Activated naive CD4-positive, alpha-beta T cell treated with anti-CD3 and anti-CD28 coated beads for 36 hours (primary cell): ENCODE data around the gene LZTS2. TPM values are rescaled to one million over a fixed set of nuclear protein-coding genes. Genes with fewer than 3 reads are reported as not detected.

Source experiments
- CTCF ChIA-PET: fragments of 350-600 bp; sonication (Branson Sonifier 250); formaldehyde crosslinking; loops from one replicate; lab custom pipeline; 2021; ENCODE audit warnings: antibody characterized with exemption; lab: Charles Lee
- DNase-seq: peaks from one replicate; pipeline ENCODE4 v3.0.0-alpha.2; 2020
- H3K27ac Mint-ChIP-seq: one replicate; pipeline ENCODE4 v1.8.0; 2021; ENCODE audit warnings: mild to moderate bottlenecking, mixed read lengths
- H3K27me3 Mint-ChIP-seq: one replicate; pipeline ENCODE4 v1.8.0; 2021; ENCODE audit warnings: low read depth, mixed read lengths
- H3K36me3 Mint-ChIP-seq: one replicate; pipeline ENCODE4 v1.8.0; 2021; ENCODE audit warnings: low read depth, mixed read lengths
- H3K4me1 Mint-ChIP-seq: one replicate; pipeline ENCODE4 v1.8.0; 2021; ENCODE audit warnings: low read depth, mixed read lengths
- H3K4me3 Mint-ChIP-seq: one replicate; pipeline ENCODE4 v1.8.0; 2021; ENCODE audit warnings: mild to moderate bottlenecking, moderate library complexity, mixed read lengths
- H3K9me3 Mint-ChIP-seq: one replicate; pipeline ENCODE4 v1.8.0; 2021; ENCODE audit warnings: mixed read lengths
- intact Hi-C: fragments of 100-400 bp; cut with micrococcal nuclease; formaldehyde crosslinking; loops from one replicate; pipeline ENCODE4 v1.15.1; 2023
- total RNA-seq, 2 experiments: library from RNA; stranded (reverse); gene quantifications; one replicate each; pipeline ENCODE4 v1.2.3, GENCODE V29; 2021

The LZTS2 gene
- total RNA-seq, 2 experiments from 2014 or later: 8.3 to 8.9 TPM

GRCh38 chr10:100980711-100981110 lies 18.9 kb upstream of the LZTS2 start:
- peaks cover 2% of the 10 kb centered on the region for H3K4me1 Mint-ChIP-seq
- no peaks in the 10 kb centered on the region for H3K27me3 Mint-ChIP-seq
- H3K27ac Mint-ChIP-seq: no peak overlapping the region
- CTCF ChIA-PET: no interaction called here
- no peaks in the 10 kb centered on the region for H3K9me3 Mint-ChIP-seq
- peaks cover 4% of the 10 kb centered on the region for H3K36me3 Mint-ChIP-seq
- intact Hi-C loops: no loop called here
- no peak overlapping the region for H3K4me3 Mint-ChIP-seq
- no peak for DNase-seq

GRCh38 chr10:100981178-100981772 lies 18.3 kb upstream of the LZTS2 start:
- no peaks in the 10 kb centered on the region for H3K9me3 Mint-ChIP-seq
- H3K4me1 Mint-ChIP-seq: peaks cover 8% of the 10 kb centered on the region
- H3K4me3 Mint-ChIP-seq: no peak overlapping the region
- intact Hi-C loops: no loop called here
- no peak overlapping the region for H3K27ac Mint-ChIP-seq
- DNase-seq: no peak
- H3K36me3 Mint-ChIP-seq: peaks cover 4% of the 10 kb centered on the region
- no peaks in the 10 kb centered on the region for H3K27me3 Mint-ChIP-seq
- CTCF ChIA-PET: no interaction called here

GRCh38 chr10:100982916-100983830 lies 16.4 kb upstream of the LZTS2 start:
- CTCF ChIA-PET: interaction anchor here (1.7 kb wide), 1 partner anchor 31 kb away, joined by 6 read pairs; no protein-coding TSS in a partner anchor
- DNase-seq: no peak
- intact Hi-C loops: no loop called here
- Mint-ChIP-seq H3K27me3 (no peaks in the 10 kb centered on the region), H3K9me3 (no peaks in the 10 kb centered on the region), H3K36me3 (peaks cover 12% of the 10 kb centered on the region), H3K27ac (no peak overlapping the region), H3K4me3 (no peak overlapping the region), H3K4me1 (peaks cover 24% of the 10 kb centered on the region)

DNA sequence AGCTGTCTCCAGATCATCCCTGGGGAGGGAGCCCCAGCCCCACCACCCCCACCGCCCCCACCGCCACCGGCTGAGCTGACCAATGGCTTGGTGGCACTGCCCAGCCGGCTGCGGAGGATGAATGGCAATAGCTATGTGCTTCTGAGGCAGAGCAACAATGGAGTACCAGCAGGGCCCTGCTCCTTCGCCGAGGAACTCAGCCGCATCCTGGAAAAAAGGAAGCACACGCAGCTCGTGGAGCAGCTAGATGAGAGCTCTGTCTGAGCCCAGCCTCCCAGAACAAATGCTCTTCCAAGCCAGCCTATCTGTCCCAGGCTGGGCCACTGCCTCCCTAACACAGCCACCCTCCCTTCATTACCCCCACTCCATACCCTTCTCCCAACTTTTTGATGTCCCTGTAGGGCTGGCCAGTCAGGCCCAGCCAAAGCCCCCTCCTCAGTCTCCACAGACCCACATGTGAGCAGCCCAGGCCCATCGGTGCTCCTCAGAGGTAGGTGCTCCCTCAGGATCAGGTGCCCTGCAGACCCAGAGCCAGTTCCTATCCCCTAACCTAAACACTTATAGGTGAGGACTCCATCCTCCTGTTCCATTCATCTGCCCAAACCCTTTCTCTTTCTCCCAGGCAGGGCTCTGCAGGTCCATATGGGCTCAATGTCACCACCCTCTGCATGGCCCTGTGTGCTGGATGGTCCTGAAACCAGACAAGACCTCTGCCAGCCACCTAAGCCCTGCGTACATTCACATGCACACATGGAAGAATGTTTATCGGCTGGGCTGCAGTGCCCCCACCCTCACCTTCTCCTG lies 15.5 kb upstream of the LZTS2 start:
- no peak overlapping the region for H3K4me3 Mint-ChIP-seq
- DNase-seq: no peak
- CTCF ChIA-PET: interaction anchor here (1.7 kb wide), 1 partner anchor 30 kb away, joined by 6 read pairs; no protein-coding TSS in a partner anchor
- peaks cover 33% of the 10 kb centered on the region for H3K4me1 Mint-ChIP-seq
- intact Hi-C loops: no loop called here
- H3K27me3 Mint-ChIP-seq: no peaks in the 10 kb centered on the region
- H3K9me3 Mint-ChIP-seq: no peaks in the 10 kb centered on the region
- H3K36me3 Mint-ChIP-seq: peaks cover 12% of the 10 kb centered on the region
- no peak overlapping the region for H3K27ac Mint-ChIP-seq

- DNase-seq: no peak
- intact Hi-C loops: no loop called here
- Mint-ChIP-seq H3K4me1 (peaks cover 40% of the 10 kb centered on the region), H3K9me3 (no peaks in the 10 kb centered on the region), H3K27ac (no peak overlapping the region), H3K4me3 (no peak overlapping the region), H3K27me3 (no peaks in the 10 kb centered on the region), H3K36me3 (peaks cover 16% of the 10 kb centered on the region)
- CTCF ChIA-PET: interaction anchor here (0.5 to 1.3 kb wide), 3 partner anchors 15 to 63 kb away, joined by 3 read pairs; partner anchors contain the start of gene LZTS2
These were observed 14.9 kb upstream of the LZTS2 start for GRCh38 chr10:100984672-100985177.

- intact Hi-C loops: no loop called here
- Mint-ChIP-seq H3K27ac (peak overlapping the region; percentile 12), H3K4me3 (no peak overlapping the region), H3K4me1 (peaks cover 42% of the 10 kb centered on the region), H3K36me3 (peaks cover 17% of the 10 kb centered on the region), H3K9me3 (no peaks in the 10 kb centered on the region), H3K27me3 (no peaks in the 10 kb centered on the region)
- CTCF ChIA-PET: interaction anchor here (0.5 to 1.3 kb wide), 4 partner anchors 14 to 64 kb away, joined by 3 read pairs; partner anchors contain the start of gene LZTS2
- no peak for DNase-seq
These were observed 14.3 kb upstream of the LZTS2 start for GRCh38 chr10:100985336-100985735.

DNA sequence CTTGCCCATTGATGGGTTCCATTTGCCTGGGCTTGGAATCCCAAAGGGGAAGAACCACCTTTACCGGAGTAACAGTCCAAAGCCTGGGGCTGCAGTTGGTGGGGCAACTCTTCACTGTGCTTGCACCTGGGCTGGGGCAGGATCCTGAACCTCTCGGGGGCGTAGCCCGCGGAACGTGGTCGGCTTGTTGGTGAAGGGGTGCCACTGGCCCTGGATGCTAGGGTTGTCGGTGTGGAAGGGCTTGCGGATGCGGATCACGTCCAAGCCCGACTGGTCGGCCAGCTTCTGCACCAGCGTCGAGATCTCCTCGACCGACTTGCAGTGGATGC lies 13.0 kb upstream of the LZTS2 start:
- H3K27ac Mint-ChIP-seq: no peak overlapping the region
- intact Hi-C loops: loop anchor here (2.0 kb wide), 1 partner anchor 74 kb away; the partner anchor contains the start of gene SLF2

GRCh38 chr10:100986952-100987684 lies 12.5 kb upstream of the LZTS2 start, which contains the start of the genes MRPL43 and TWNK:
Gene MRPL43, minus strand, starts transcription at chr10:100987497. Its CDS starts 54 bp downstream, at chr10:100987443.
Gene TWNK, plus strand, starts transcription at chr10:100987543. Its CDS starts 668 bp downstream, at chr10:100988211.
- H3K4me1 Mint-ChIP-seq: peaks cover 51% of the 10 kb centered on the region
- H3K27me3 Mint-ChIP-seq: no peaks in the 10 kb centered on the region
- DNase-seq: peak; percentile 91
- CTCF ChIA-PET: interaction anchor here (5.7 kb wide), 1 partner anchor 11 kb away, joined by 33 read pairs; the partner anchor contains the start of gene LZTS2
- no peaks in the 10 kb centered on the region for H3K9me3 Mint-ChIP-seq
- peak within 1 kb of the TSS; percentile 72 for H3K27ac Mint-ChIP-seq
- H3K36me3 Mint-ChIP-seq: peaks cover 28% of the 10 kb centered on the region
- intact Hi-C loops: loop anchor here (1.0 to 2.0 kb wide), 3 partner anchors 10 to 74 kb away; partner anchors contain the start of genes PDZD7, SFXN3 and SLF2
- H3K4me3 Mint-ChIP-seq: peak within 1 kb of the TSS; percentile 91

More for the DNA sequence above, 13.0 kb upstream of the LZTS2 start:
- no peak for DNase-seq
- Mint-ChIP-seq H3K9me3 (no peaks in the 10 kb centered on the region), H3K27me3 (no peaks in the 10 kb centered on the region), H3K36me3 (peaks cover 30% of the 10 kb centered on the region), H3K4me3 (peak overlapping the region; percentile 91), H3K4me1 (peaks cover 51% of the 10 kb centered on the region)
- CTCF ChIA-PET: interaction anchor here (0.9 to 5.7 kb wide), 3 partner anchors 11 to 55 kb away, joined by 3 to 33 read pairs (median 3); partner anchors contain the start of gene LZTS2

GRCh38 chr10:100987685-100988049 lies 11.9 kb upstream of the LZTS2 start:
- Mint-ChIP-seq H3K4me3 (peak overlapping the region; percentile 91), H3K4me1 (peaks cover 51% of the 10 kb centered on the region), H3K36me3 (peaks cover 28% of the 10 kb centered on the region), H3K9me3 (no peaks in the 10 kb centered on the region), H3K27me3 (no peaks in the 10 kb centered on the region), H3K27ac (peak overlapping the region; percentile 72)
- CTCF ChIA-PET: interaction anchor here (5.7 kb wide), 1 partner anchor 10 kb away, joined by 33 read pairs; the partner anchor contains the start of gene LZTS2
- intact Hi-C loops: loop anchor here (1.0 to 2.0 kb wide), 3 partner anchors 10 to 75 kb away; partner anchors contain the start of genes PDZD7, SFXN3 and SLF2
- DNase-seq: no peak

DNA sequence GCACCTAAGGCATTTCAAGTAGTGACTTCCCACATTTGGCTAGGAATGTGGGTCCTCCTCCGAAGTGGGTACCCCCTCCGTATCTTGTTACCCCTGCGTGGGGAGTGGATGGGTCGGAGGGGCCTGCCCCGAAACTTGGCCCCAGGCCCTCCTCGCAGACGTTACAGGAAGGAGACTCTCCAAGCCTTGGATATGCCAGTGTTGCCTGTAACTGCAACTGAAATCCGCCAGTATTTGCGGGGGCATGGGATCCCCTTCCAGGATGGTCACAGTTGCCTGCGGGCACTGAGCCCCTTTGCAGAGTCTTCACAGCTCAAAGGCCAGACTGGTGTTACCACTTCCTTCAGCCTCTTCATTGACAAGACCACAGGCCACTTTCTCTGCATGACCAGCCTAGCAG lies 11.4 kb upstream of the LZTS2 start:
- Mint-ChIP-seq H3K36me3 (peaks cover 28% of the 10 kb centered on the region), H3K9me3 (no peaks in the 10 kb centered on the region), H3K27me3 (no peaks in the 10 kb centered on the region), H3K4me3 (peak overlapping the region; percentile 91), H3K27ac (no peak overlapping the region), H3K4me1 (peaks cover 51% of the 10 kb centered on the region)
- CTCF ChIA-PET: interaction anchor here (2.1 to 5.7 kb wide), 2 partner anchors 10 to 26 kb away, joined by 6 to 33 read pairs; partner anchors contain the start of gene LZTS2
- no peak for DNase-seq
- intact Hi-C loops: no loop called here

- H3K4me3 Mint-ChIP-seq: peak overlapping the region; percentile 41
- no peak overlapping the region for H3K27ac Mint-ChIP-seq
- H3K4me1 Mint-ChIP-seq: peaks cover 51% of the 10 kb centered on the region
- peaks cover 31% of the 10 kb centered on the region for H3K36me3 Mint-ChIP-seq
- CTCF ChIA-PET: interaction anchor here (2.1 to 5.7 kb wide), 2 partner anchors 9 to 25 kb away, joined by 6 to 33 read pairs; partner anchors contain the start of gene LZTS2
- H3K9me3 Mint-ChIP-seq: no peaks in the 10 kb centered on the region
- intact Hi-C loops: no loop called here
- H3K27me3 Mint-ChIP-seq: no peaks in the 10 kb centered on the region
- no peak for DNase-seq
These were observed 10.5 kb upstream of the LZTS2 start for GRCh38 chr10:100989088-100989487.
